Eye (tissue), 1 donor: ENCODE measurements around the gene PALLD.

Source experiments
- DNase-seq: peaks from one replicate; pipeline ENCODE4 v3.0.0-alpha.2; 2015

Gene PALLD

DNA sequence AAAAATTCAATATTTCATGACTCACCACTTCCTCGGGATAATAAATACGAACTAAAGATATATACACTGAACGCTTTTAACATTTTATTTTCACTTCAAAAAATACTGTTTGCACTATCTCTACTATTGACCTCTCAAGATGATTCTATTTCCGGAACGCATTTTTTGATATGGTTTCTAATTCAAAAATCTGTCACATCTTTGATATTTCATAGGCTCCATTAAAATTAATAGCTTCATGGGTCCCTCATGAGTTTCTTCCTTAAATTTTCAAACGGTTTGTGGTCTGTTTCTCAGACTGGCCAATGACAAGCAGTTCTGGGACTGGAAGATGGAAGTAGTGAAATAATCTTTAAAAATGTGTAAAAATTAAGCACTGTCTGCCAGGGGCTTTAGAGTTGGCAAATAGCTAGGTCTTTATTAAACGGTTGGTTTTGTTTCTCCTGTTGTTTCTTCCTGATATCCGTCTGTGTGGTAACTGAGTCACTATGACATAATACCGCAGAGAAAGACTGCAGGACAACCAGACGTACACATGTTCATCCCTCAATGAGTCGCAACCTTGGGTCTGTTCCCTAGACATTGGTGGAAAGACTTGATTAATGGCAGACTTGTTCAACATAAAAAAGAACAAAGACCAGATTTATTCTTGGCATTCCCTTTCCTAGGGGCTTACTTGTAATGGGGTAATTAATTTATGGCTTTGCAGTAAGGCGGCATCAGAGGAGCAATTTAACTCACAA, 133.8 kb downstream of the PALLD start:
- no peak for DNase-seq

DNA sequence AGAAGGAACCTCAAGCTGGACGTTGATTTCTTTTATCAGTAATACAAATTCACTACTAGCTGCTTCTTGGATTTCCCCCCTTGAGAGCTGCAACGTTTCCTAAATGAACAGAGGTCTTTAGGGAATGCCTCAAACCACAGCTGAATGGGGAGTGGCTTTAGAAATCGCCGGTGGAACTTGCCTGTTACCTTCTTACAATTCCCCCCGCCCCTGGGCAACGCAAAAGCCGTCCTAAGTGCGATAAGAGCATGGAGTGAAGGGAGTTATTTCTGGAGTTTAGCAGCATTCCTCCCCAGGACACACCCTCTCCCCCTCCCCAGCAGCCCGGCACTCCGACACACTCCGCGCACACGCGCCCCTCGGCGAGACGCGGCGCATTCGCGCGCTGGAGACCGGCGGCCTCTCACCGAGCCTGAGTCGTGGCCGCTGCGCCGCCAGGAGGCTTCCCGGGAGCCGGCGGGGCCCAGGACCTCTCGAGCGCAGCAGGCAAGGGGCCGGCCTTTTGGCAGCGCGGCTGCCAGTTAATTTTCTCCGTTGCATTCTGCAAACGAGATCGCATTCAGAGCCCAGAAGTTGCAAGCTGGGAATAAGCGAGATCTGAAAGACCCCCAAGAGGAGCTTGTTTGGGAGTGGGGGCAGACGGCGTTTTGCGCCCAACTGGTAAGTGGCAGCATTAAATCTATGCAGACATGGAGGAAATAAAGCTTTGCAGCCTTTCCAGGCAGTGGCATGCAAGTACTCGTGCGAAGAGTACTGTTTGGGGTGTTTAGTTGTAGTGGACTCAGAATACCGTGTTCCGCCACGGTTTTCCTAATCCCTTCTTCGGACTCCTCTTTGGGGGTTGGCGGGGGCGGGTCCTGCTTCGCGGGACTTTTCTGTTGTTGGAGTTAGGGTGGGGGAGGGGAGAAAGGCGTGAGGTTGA, 134.7 kb downstream of the PALLD start:
- peak; percentile 91 for DNase-seq

DNA sequence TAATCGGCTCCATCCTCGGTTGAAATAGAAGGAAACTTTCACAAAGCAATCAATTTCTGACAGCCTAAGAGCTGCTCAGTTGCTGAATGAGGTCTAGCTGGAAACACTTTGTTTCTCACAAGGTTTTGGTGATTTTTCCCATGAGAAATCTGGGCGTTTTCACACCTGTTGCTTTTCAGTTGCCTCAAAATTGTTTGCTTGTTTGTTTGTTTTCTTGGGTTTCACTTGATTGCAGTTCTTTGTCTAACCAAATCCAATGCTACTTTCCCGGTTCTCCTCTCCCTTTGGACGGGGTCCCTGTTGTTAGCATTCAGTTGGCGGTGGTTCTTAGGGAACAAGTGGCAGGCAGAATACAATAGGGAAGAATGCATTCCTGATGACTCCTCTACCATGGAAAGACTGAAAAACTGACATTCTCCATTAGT, 135.5 kb downstream of the PALLD start:
- peak; percentile 79 for DNase-seq

DNA sequence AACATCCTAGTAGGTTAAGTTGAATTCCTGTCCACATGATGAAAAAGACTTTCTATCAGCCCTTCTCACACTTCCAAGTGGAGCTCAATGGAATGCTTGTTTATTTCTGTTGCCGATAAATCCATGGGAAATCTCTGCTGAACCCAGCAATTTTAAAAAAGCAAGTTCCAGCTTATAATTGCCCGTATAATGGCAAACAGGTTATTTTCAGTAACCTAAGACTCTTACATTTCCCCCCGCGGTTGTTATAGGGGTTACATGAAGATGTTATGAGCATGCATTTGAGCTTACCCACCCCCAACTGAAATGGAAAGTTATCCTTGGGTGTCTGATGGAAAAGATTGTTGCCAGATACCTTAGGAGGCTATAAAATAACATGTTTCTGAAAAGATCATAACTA, 136.2 kb downstream of the PALLD start:
- DNase-seq, result peak; percentile 68

DNA sequence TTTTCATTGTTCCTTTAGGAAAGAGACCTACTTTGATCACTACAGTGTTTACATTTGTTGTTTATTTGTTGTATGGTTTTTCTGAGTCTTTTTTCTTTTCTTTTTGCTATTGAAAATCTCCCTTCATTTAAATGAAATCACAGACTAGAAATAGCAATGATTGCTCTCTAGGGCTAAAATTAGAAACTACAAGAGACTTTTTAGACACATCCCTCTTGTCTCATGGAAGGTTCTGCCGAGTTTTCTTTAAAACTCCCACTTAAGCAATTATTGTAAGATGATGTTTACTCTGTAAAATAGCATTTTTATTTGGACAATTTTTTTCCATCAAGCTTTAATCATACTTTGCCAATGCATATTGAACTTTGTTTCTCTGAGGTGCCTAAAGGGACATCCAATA, 136.6 kb downstream of the PALLD start:
- DNase-seq, result peak; percentile 46

DNA sequence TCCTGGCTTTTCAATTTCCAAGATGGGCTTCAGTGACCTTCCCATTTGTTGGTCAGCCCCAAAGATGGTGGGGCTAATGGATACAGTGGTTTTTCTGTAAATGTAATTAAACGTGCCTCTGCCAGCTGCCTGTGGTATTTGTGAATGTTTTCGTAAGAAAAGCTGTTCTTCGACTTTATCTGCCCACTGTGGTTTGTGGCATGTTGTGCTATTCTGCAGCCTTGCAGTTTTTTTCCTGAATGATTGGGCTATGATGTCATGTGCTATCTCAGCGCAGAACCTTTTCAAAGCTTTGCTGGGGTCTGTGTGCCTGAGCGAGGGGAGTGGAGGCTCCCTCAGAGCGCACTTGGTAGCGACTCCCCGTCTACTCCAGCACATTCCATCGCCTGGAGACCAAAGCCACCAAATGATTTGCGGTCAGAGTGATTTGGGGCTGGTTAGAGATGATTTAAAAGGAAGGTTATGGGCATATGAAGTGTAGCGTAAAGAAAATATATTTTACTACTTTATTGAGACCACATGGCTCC, 137.5 kb downstream of the PALLD start:
- peak; percentile 90 for DNase-seq

DNA sequence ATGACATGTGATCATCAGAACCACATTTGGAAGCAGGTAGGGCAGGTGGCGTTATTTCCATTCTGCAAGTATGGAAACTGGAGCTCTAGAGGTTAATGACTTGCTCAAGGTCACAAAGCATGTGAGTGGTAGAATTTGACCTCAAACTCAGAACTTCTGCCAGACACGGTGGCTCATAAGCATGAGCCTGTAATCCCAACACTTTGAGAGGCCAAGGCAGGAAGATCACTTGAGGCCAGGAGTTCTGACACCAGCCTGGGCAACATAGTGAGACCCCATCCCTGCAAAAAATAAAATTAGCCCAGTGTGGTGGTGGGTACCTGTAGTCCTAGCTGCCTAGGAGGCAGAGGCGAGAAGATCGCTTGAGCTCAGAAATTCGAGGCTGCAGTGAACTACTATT, 139.2 kb downstream of the PALLD start:
- DNase-seq, result no peak

DNA sequence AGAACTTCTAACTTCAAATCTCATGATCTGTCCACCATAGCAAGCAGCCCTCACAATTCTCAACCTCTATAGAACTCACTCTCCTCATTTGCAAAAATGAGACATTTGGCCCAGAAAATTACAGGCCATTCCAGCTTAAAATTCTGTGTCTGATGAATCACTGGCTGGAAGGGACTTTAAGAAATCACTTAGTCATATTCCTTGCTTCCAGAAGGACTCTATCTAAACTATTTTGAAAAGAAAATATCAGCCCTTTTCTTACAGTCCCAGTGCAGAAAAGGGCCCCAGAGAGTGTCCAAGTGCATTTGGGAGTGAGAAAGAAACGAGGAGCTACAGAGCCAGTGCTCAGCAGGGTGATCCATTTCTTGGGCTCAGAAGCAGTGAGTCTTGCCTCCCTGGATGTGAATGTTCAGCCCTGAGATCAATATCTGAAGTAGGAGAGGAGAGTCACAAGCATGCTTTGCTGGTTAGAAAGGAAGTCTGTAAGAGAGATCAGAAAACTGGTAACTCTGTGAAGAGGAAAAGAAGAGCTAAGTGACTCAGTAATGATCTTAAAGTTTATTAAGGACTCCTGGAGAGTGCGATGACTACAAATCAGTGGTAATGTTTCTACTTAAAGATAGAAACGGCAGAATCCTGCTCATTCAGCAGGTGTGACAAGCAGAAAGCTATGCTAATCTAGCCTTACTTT, 139.8 kb downstream of the PALLD start:
- no peak for DNase-seq

DNA sequence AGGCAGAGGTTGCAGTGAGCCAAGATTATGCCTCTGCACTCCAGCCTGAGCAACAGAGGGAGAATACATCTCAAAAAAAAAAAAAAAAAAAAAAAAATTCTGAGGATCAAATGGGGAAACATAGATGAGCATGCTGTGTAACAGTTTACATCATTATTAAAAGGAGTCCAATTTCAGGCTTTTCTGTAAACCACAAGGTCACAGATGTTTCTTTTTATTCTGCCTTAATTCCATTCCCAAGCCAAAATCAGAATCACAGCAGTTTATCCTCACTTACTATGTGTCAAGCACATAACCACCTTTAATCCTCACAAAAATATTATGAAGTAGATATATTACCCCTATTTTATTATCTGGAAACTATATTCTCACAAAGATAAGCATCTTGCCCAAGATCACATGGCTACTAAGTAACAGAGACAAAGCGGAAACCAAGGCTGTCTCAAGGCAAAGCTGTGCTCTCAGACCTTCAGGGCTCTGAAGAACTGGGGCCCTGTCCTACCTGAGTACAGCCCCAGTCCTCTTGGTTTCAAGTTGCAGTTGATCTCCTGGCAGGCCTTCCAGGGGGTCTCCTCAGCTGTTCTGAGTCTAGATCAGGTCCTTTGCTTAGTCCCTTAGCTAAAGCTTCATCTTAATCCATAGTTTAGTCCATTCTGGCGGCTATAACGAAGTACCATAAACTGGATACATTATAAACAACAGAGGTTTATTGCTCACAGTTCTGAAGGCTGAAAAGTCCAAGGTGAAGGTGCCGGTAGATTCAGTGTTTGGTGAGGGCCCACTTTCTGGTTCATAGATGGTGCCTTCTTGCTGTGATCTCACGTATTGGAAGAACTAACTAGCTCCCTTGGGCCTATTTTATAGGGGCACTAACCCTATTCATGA, 141.3 kb downstream of the PALLD start:
- DNase-seq, result no peak

DNA sequence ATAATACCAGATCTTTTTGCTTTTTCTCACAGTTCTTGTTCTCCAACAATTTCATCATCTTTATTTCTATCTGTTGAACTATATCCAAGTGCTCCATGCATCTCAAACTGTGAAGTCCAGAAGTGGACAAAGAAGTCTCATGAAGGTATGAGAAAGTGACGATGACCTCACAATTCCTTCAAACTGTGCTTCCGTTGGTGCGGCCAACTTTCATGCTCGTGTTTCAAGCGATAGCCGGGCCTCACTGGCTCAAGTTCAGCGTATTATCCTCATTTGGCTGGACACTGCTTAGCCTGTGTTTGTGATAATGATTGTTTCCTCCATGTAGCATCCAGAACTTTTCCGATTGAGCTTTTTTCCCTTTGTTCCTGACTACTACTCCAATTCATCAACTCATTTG, 143.1 kb downstream of the PALLD start:
- no peak for DNase-seq

DNA sequence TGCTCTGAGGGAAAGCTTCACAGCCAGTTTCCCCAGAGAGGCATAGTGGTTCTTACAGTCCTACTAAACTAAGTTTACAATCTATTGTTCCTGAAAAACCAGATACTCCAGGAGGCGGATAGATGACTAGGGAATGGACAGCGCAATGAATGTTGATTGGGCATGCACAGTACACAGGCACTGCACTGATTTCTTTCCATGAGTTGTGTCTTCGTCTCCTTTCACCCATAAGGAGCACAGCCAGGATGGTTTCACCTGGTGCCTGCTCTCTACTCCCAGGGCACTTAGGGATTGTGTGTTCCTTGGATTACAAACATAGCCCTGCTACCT, 144.9 kb downstream of the PALLD start:
- DNase-seq, result no peak

DNA sequence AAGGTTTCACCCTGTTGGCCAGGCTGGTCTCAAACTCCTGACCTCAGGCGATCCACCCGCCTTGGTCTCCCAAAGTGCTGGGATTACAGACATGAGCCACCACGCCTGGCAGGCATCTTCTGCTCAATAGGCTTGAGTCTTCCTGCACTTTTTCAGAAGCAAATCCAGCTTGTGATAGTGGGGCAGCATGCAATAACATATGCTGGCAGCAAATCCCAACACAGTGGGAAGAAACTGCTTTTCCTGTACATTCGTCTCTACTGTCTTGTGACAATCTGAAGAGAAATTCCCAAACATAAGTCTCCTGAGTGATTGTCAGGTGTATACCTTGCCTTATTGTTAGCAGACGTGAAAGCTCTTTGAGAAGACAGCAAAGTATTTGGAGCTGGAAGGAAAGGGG, 145.7 kb downstream of the PALLD start:
- no peak for DNase-seq

DNA sequence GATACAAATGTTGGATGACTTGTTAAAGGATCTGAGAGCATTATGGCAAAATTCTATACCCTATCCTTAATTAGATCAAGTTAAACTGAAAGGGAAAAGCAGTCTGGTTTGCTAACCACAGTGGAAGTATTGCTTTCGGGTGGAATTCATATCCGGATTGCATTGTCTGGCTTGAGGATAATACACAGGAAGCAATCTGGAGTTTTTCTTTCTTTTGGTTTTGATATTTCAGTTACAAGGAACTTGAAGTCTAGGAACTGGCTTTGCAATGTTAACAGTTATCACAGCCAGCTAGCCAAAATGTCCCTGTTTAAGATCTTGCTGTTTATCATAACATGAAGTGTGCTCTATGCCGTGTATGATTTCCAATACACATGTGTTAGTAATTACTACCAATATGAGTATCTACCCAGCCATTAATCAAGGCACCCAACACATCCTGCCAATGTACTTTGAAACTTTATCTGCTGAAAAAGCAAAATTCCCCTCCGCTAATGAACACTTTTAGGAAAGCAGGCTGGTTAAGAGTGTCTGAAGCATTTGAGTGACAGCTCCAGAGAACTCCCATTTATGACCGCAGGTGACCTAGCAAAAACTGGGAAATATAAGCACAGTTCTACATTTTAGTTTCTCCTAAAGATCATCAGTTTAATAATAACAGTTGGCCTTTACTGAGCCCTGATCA, 146.4 kb downstream of the PALLD start:
- no peak for DNase-seq

DNA sequence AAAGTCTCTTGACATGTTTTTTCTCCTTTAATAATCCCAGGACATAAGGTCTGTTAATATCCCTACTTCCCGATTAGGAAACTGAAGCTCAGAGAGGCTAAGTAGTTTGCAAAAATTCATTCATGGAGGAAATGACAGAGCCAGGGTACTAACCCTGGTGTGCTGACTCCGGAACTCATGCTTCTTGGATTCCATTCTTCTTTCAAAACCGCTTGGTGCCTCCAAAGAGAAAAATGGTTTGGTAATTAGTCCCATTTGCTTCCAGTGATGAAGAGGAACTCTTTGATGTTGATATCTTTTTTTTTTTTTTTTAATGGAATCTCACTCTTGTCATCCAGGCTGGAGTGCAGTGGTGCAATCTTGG, 146.9 kb downstream of the PALLD start:
- DNase-seq, result no peak

DNA sequence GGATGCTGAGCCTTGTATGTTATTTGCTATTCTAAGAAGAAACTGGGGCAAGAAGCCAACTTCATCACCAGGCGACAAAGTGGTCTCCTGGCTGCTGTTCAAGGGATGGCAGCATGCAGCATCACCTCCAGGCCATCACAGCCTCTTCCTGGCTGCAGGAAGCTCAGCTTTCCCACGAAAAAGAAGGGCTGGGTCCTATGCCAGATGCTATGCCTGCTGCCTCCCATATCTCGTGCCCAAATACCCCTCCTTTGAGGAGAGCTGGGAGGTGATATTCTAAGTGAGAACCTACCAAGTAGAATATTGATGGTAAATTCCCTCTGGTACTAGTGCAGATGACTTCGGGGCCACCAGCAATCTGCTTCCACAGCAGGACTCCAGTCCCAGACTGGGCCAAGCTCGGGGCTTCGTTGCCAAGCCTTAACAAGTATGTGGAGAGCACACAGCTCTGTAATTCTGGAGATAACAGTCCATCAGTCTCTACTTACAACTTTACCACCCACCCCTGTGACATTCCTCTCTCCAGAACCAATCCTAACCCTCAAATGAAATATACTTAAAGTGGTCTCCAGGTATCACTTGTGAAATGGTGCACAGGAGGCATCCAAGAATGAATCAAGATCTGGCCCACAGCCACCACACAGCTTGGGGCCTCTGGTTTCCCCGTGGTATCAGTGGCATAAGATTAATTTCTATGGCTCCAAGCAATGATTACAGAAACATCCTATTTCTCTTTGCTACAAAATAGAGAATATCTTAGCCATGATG, 149.3 kb downstream of the PALLD start:
- no peak for DNase-seq

DNA sequence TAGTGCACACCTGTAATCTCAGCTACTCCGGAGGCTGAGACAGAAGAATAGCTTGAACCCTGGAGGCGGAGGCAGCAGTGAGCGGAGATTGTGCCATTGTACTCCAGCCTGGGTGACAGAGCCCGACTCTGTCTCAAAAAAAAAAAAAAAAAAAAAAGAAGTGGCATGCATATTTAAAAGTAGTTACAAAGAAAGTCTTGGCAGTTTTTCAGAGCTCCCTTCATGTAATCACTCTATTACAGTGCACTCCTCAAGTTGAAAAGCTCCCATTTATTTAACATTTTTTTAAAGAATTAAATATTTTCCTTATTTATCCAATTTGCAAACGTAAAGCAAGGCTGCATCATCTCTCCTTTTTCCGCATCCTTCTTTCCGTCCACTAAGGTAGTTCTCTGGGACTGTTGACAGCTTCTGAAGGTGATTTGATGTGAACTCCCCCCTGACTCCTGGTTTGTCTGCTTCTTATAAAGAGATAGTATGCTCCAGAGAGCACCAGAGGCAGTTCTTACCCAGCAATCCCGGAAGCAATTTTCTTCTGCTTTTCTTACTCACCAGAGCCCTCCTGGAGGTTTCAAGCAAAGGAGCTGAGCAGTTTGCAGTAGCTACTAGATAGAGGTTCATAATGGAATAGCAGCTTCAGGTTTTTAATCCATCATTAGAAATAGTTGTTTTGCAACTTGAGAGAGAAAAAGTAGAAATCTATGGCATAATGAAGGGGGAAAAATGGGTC, 151.0 kb downstream of the PALLD start:
- no peak for DNase-seq

DNA sequence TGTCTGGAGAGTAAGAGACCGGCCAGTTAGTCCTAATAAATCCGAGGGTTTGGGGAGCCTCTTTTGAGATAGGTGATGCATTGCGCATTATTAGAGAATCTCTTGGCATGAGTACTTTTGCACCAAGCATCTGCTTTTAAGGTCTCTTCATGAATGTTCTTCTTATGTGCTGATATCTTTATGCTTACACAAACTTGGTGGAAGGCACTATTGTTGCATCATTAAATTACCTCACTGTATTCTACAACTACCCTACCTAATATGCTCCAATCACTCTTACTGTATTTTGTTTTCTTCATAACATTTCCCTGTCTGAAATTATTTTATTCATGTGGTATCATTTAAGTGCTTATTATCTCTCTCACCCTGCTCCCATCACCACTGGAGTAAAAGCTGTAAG, 151.6 kb downstream of the PALLD start:
- DNase-seq, result no peak

DNA sequence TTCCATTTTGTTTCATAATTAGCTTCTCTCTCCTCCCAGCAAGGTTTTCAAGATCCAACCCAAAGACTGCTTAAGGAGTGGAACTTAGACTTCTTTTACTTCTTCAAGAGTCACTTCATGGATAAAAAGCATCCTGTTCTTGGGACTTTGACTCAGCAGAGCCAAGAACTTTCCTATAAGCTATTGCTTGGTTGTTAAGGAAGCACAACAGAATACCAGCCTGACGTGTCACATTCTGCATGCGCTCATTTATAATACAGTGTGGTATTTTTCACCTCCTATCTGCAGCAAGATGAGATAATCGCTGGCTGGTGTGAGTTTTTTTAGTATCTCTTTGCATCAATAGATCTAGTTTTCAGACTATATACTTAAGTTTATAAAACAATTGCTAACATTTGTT, 152.1 kb downstream of the PALLD start:
- no peak for DNase-seq

DNA sequence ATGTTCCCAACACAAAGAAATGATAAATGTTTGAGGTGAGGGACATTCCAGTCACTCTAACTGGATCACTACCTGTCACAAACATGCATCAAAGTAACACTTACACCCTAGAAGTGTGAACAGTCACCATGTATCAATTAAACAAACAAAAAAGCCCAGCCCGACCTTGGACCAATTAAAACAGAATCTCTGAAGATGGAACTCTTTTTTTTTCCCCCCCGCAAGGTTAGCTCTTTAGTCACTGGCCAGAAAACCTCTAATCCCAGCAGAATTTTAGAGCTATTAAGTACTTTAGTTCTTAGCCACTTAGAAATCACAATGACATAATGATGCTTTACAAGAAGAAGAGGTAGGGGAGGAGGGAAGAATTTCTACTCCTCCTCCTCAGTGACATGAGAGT, 154.5 kb downstream of the PALLD start:
- DNase-seq, result no peak

DNA sequence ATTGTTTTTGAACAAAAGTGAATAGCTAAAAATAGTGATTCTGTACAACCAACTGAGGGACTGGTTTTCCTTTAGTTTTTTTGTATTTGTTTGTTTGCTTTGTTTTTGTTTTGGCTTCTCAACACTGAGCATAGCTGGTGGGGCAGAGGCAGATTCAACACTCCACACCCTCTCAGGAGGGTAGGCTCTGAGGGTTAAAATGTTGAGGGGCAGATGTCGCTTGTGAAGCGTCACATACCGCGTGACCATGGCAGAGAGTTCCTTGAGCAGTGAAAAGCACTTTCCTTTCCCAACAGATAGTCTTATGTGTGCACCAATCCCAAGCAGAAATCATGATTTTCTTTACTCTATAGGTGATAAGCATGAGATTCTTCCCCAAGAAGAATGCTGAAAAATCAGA, 155.0 kb downstream of the PALLD start:
- no peak for DNase-seq
